Measurements from ENCODE around the gene TMEM161B. TPM values are rescaled to one million over a fixed set of nuclear protein-coding genes. Genes with fewer than 3 reads are reported as not detected.
"Not testable (repeated sequence)": the region's sequence is repeated elsewhere in the genome, so short reads cannot be mapped to it uniquely, and the experiment has no call there.

TMEM161B gene
- total and polyA plus RNA-seq, 7 donors: 4.8 to 22.1 (median 15.0) TPM

- no peak for DNase-seq
- intact Hi-C loops (cut with DNase I): no loop called here
- no peak overlapping the region for H3K27ac ChIP-seq
- no peaks in the 10 kb centered on the region for H3K9me3 ChIP-seq
- no peaks in the 10 kb centered on the region for H3K36me3 ChIP-seq
- no peaks in the 10 kb centered on the region for H3K4me1 ChIP-seq
- no peak for TF ChIP-seq EP300 (IDR thresholded peaks at IDR 0.05)
- TF ChIP-seq POLR2A (IDR thresholded peaks at IDR 0.05): no peak
- H3K4me3 ChIP-seq: no peak overlapping the region
- no peaks in the 10 kb centered on the region for H3K27me3 ChIP-seq
These were observed 22.8 kb downstream of the TMEM161B start for GRCh38 chr5:88245893-88246244.

GRCh38 chr5:88245241-88245892 is 23.3 kb downstream of the TMEM161B start:
- no peak for TF ChIP-seq EP300 (IDR thresholded peaks at IDR 0.05)
- TF ChIP-seq POLR2A (IDR thresholded peaks at IDR 0.05): no peak
- no peak for TF ChIP-seq POLR2AphosphoS5 (IDR thresholded peaks at IDR 0.05)
- TF ChIP-seq, protein P1, sequence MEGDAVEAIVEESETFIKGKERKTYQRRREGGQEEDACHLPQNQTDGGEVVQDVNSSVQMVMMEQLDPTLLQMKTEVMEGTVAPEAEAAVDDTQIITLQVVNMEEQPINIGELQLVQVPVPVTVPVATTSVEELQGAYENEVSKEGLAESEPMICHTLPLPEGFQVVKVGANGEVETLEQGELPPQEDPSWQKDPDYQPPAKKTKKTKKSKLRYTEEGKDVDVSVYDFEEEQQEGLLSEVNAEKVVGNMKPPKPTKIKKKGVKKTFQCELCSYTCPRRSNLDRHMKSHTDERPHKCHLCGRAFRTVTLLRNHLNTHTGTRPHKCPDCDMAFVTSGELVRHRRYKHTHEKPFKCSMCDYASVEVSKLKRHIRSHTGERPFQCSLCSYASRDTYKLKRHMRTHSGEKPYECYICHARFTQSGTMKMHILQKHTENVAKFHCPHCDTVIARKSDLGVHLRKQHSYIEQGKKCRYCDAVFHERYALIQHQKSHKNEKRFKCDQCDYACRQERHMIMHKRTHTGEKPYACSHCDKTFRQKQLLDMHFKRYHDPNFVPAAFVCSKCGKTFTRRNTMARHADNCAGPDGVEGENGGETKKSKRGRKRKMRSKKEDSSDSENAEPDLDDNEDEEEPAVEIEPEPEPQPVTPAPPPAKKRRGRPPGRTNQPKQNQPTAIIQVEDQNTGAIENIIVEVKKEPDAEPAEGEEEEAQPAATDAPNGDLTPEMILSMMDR (IDR thresholded peaks at IDR 0.05): no peak
- no peak overlapping the region for H3K4me3 ChIP-seq
- no peaks in the 10 kb centered on the region for H3K9me3 ChIP-seq
- intact Hi-C loops (cut with DNase I): no loop called here
- H3K27ac ChIP-seq: no peak overlapping the region
- no peaks in the 10 kb centered on the region for H3K4me1 ChIP-seq
- 44 to 72% methylated on average over 1 of the region's 1 CpG for WGBS, 2 donors
- DNase-seq: no peak
- no peaks in the 10 kb centered on the region for H3K36me3 ChIP-seq
- H3K27me3 ChIP-seq: no peaks in the 10 kb centered on the region

DNA sequence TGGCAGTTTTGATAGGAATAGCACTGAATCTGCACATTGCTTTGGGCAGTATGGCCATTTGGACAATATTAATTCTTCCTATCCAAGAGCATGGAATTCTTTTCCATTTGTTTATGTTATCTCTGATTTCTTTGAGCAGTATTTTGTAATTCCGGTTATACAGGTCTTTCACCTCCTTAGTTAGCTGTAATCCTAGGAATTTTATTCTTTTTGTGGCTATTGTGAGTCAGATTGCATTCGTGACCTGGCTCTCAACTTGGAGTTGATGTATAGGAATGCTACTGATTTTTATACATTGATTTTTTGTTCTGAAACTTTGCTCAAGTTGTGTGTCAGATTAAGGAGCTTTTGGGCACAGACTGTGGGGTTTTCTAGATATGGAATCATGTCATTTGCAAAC is 24.0 kb downstream of the TMEM161B start:
- no peaks in the 10 kb centered on the region for H3K27me3 ChIP-seq
- TF ChIP-seq POLR2A (IDR thresholded peaks at IDR 0.05) (no peak), EP300 (IDR thresholded peaks at IDR 0.05) (no peak), POLR2AphosphoS5 (IDR thresholded peaks at IDR 0.05) (no peak)
- TF ChIP-seq, protein P1 (IDR thresholded peaks at IDR 0.05): no peak
- 93 to 97% methylated on average over 2 of the region's 2 CpGs for WGBS, 2 donors
- H3K4me3 ChIP-seq: no peak overlapping the region
- H3K9me3 ChIP-seq: no peaks in the 10 kb centered on the region
- DNase-seq: no peak
- H3K4me1 ChIP-seq: no peaks in the 10 kb centered on the region
- intact Hi-C loops (cut with DNase I): no loop called here
- H3K36me3 ChIP-seq: peaks cover 0 to 3% (median 0%) of the 10 kb centered on the region in 4 donors
- no peak overlapping the region for H3K27ac ChIP-seq

DNA sequence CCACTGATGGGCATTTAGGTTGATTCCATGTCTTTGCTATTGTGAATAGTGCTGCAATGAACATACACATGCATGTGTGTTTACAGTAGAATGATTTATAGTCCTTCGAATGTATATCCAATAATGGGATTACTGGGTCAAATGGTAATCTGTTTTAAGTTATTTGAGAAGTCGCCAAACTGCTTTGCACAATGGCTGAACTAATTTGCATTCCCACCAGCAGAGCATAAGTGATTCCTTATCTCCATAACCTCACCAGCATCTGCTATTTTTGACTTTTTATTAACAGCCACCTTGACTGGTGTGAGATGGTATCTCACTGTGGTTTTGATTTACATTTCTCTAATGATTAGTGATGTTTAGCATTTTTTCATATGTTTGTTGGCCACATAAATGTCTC is 25.2 kb downstream of the TMEM161B start:
- not testable (repeated sequence) for H3K27me3 ChIP-seq

GRCh38 chr5:88238732-88239131 is 29.9 kb downstream of the TMEM161B start:
- Histone ChIP-seq H3K4me3 (no peak overlapping the region), H3K4me1 (no peaks in the 10 kb centered on the region), H3K27ac (no peak overlapping the region), H3K36me3 (peaks cover 0 to 7% (median 0%) of the 10 kb centered on the region in 4 donors), H3K27me3 (no peaks in the 10 kb centered on the region), H3K9me3 (no peaks in the 10 kb centered on the region)
- no peak for TF ChIP-seq POLR2A (IDR thresholded peaks at IDR 0.05)
- no peak for TF ChIP-seq POLR2AphosphoS5 (IDR thresholded peaks at IDR 0.05)
- TF ChIP-seq, protein P1 (IDR thresholded peaks at IDR 0.05): no peak
- TF ChIP-seq EP300 (IDR thresholded peaks at IDR 0.05): no peak
- DNase-seq: no peak
- WGBS, 2 donors: 89 to 94% methylated on average over 4 of the region's 4 CpGs
- intact Hi-C loops (cut with DNase I): no loop called here

More for the DNA sequence above, 25.2 kb downstream of the TMEM161B start:
- WGBS, 2 donors: 77 to 83% methylated on average over 2 of the region's 2 CpGs
- intact Hi-C loops (cut with DNase I); H3K36me3 ChIP-seq; DNase-seq; H3K4me3 ChIP-seq; H3K27ac ChIP-seq; H3K9me3 ChIP-seq; H3K4me1 ChIP-seq: not testable (repeated sequence)
